HepG2 (cell line): Measurements from ENCODE around the gene RAC3. TPM values are rescaled to one million over a fixed set of nuclear protein-coding genes. Genes with fewer than 3 reads are reported as not detected.

Experiments used
- ATAC-seq: fragments of 200-7000 bp; cut with Tn5 transposase; 3 replicates; pipeline ENCODE4 v1.9.1; 2020; ENCODE audit warnings: mild to moderate bottlenecking, moderate library complexity
- BruUV-seq: library from RNA; stranded (reverse); fragments of 400-500 nt; replicated peaks from 2 replicates; lab custom pipeline; 2021; lab: Mats Ljungman, UMichigan
- CTCF ChIA-PET: fragments of 300-600 bp; formaldehyde crosslinking; extraction: SDS; loops from one replicate; lab custom pipeline; 2021; ENCODE audit warnings: low total read pairs, inconsistent platforms, low intra/inter-chr PET ratio; lab: Yijun Ruan, JAX
- POLR2A ChIA-PET: fragments of 350-600 bp; sonication (Branson Sonifier 250); formaldehyde crosslinking; loops from one replicate; lab custom pipeline; 2020; ENCODE audit warnings: antibody characterized with exemption, inconsistent platforms; lab: Yijun Ruan, JAX
- DNase-seq: peaks from one replicate; pipeline ENCODE4 v3.0.0-alpha.2; 2015; ENCODE audit warnings: low spot score
- FAIRE-seq: peaks from 3 replicates; lab custom pipeline; 2011; peaks lifted over from hg19 to GRCh38; lab: Jason Lieb, UNC
- H2AFZ ChIP-seq: one replicate; pipeline ENCODE4 v1.6.1; 2011; ENCODE audit warnings: low read length, inconsistent platforms
- H3K27ac ChIP-seq: fragments of 300-600 bp; 3 replicates; pipeline ENCODE4 v1.8.0; 2011; ENCODE audit warnings: mixed run types, mild to moderate bottlenecking, mixed read lengths, low read length, inconsistent platforms; ENCODE audit not compliant: insufficient read depth; ENCODE audit errors: extremely low read length
- H3K27me3 ChIP-seq, 2 experiments: fragments of 200-600 bp in 1 of 2; 2 replicates in 1 of 2; 3 replicates in 1 of 2; pipeline versions ENCODE4 v1.6.0 to v1.8.0; 2011; ENCODE audit warnings: low read length in 2 of 2, mild to moderate bottlenecking in 2 of 2, moderate library complexity in 2 of 2, inconsistent platforms in 1 of 2; ENCODE audit not compliant: insufficient read depth in 2 of 2, control insufficient read depth in 1 of 2
- H3K36me3 ChIP-seq, 2 experiments: fragments of 200-600 bp in 1 of 2; replicated peaks in 1 of 2; 2 replicates in 1 of 2; 3 replicates in 1 of 2; pipeline versions ENCODE4 v1.5.1 to v1.8.0; 2011; ENCODE audit warnings: low read length in 2 of 2, inconsistent platforms in 1 of 2; ENCODE audit not compliant: insufficient read depth in 2 of 2, control insufficient read depth in 1 of 2
- H3K4me1 ChIP-seq: 2 replicates; pipeline ENCODE4 v1.5.1; 2012; ENCODE audit warnings: low read length, inconsistent platforms; ENCODE audit not compliant: insufficient read depth
- H3K4me2 ChIP-seq: 2 replicates; pipeline ENCODE4 v1.6.0; 2011; ENCODE audit warnings: low read depth, low read length, inconsistent platforms
- H3K4me3 ChIP-seq, 3 experiments: fragments of 200-600 bp in 1 of 3; sonication (generic), shearing (Covaris generic) in 1 of 3; replicated peaks in 1 of 3; 2 replicates each; pipeline ENCODE4 v1.5.1; 2011 to 2016; ENCODE audit warnings: low read length in 3 of 3, inconsistent platforms in 2 of 3, low read depth in 2 of 3, mild to moderate bottlenecking in 2 of 3, control low read depth in 1 of 3, mixed read lengths in 1 of 3; ENCODE audit not compliant: insufficient read depth in 1 of 3
- H3K79me2 ChIP-seq: one replicate; pipeline ENCODE4 v1.6.1; 2011; ENCODE audit warnings: low read length, inconsistent platforms; ENCODE audit not compliant: insufficient read depth
- H3K9ac ChIP-seq: 2 replicates; pipeline ENCODE4 v1.6.0; 2011; ENCODE audit warnings: mild to moderate bottlenecking, low read depth, low read length, inconsistent platforms; ENCODE audit not compliant: insufficient read depth
- H3K9me3 ChIP-seq: 2 replicates; pipeline ENCODE4 v1.5.1; 2012; ENCODE audit warnings: mild to moderate bottlenecking, low read length
- H4K20me1 ChIP-seq: 2 replicates; pipeline ENCODE4 v1.6.0; 2011; ENCODE audit warnings: inconsistent platforms, mild to moderate bottlenecking, low read length, moderate library complexity; ENCODE audit not compliant: insufficient read depth
- KDM5A ChIP-seq: fragments of 200-600 bp; sonication (generic); IDR thresholded peaks from 2 replicates; pipeline ENCODE4 v1.7.0; 2018; ENCODE audit warnings: antibody characterized with exemption, mild to moderate bottlenecking, low read length, borderline replicate concordance
- SNAPC4 ChIP-seq: sonication (generic); formaldehyde crosslinking; IDR thresholded peaks from 2 replicates; pipeline ENCODE4 v1.4.0; 2020; ENCODE audit warnings: mild to moderate bottlenecking, missing genetic modification reagents
- ZNF205 ChIP-seq: IDR thresholded peaks from 2 replicates; pipeline ENCODE4 v1.6.1; 2018; ENCODE audit warnings: missing biosample characterization, missing genetic modification reagents
- ZNF281 ChIP-seq: sonication (generic); formaldehyde crosslinking; IDR thresholded peaks from 2 replicates; pipeline ENCODE4 v1.4.0; 2020; ENCODE audit warnings: missing genetic modification reagents, borderline replicate concordance
- ZNF563 ChIP-seq: sonication (generic); formaldehyde crosslinking; IDR thresholded peaks from 2 replicates; pipeline ENCODE4 v1.8.0; 2022; ENCODE audit warnings: mild to moderate bottlenecking, moderate library complexity, missing genetic modification reagents
- ZNF792 ChIP-seq: IDR thresholded peaks from 2 replicates; pipeline ENCODE4 v1.6.1; 2016
- WGBS: methylation state at CpG from one replicate; pipeline ENCODE4 v1.1.6; 2017; ENCODE audit warnings: low lambda C conversion rate; 5-methylcytosine and 5-hydroxymethylcytosine counted together
- in situ Hi-C: cut with HindIII; loops from 2 replicates; pipeline ENCODE4 v1.10.0; 2017; ENCODE audit warnings: low pct_unique_long_range_greater_than_20kb; ENCODE audit not compliant: extremely low pct_ligation_motif_present
- intact Hi-C: fragments of 100-400 bp; cut with micrococcal nuclease; formaldehyde crosslinking; loops from one replicate; pipeline ENCODE4 v1.10.0; 2022; ENCODE audit not compliant: unreplicated experiment
- polyA plus RNA-seq, 8 experiments: library from polyadenylated mRNA; depleted of rRNA in 3 of 8; stranded (reverse) in 7 of 8; unstranded in 1 of 8; fragments of >200 nt; fragmentation: Illumina TruSeq in 4 of 8; extraction: Trizol in 4 of 8; gene quantifications; 2 replicates each; pipeline versions ENCODE4 v1.2.1 to v1.2.3, GENCODE V29; 2011 to 2016; ENCODE audit warnings: low read depth in 4 of 8, missing spikeins in 1 of 8, mixed read lengths in 1 of 8; ENCODE audit not compliant: insufficient read depth in 1 of 8
- total RNA-seq, 5 experiments: library from RNA; depleted of rRNA; stranded (reverse); fragments of >200 nt; fragmentation: Illumina TruSeq; extraction: Trizol; gene quantifications; 2 replicates each; pipeline ENCODE4 v1.2.3, GENCODE V29; 2016; ENCODE audit warnings: low read depth in 1 of 5

RAC3 gene
- total and polyA plus RNA-seq, 2 of the 13 experiments (the other 11 are each of a cell fraction or from before 2014, with no cell fraction given), result 10.5 to 21.3 TPM

GRCh38 chr17:82052638-82053059, 21.2 kb downstream of the RAC3 start:
- H3K9me3 ChIP-seq, result no peaks in the 10 kb centered on the region
- H3K36me3 ChIP-seq, result peaks cover 23 to 45% of the 10 kb centered on the region in 2 experiments
- no peaks in the 10 kb centered on the region; a peak in 2 of 5 replicates for H3K27me3 ChIP-seq
- no peak for DNase-seq
- H3K4me1 ChIP-seq, result peaks cover 57% of the 10 kb centered on the region
- in situ Hi-C loops (no loop called here), intact Hi-C loops (loop anchor here (5.0 kb wide), 1 partner anchor 45 kb away; the partner anchor contains the start of gene FASN)
- CTCF ChIA-PET, result no interaction called here
- H4K20me1 ChIP-seq, result no peaks in the 10 kb centered on the region; the same call in 1 of the 2 replicates
- peak overlapping the region; percentile 64 for H3K27ac ChIP-seq
- POLR2A ChIA-PET, result interaction anchor here (0.7 to 3.4 kb wide), 4 partner anchors 9 to 324 kb away, joined by 3 to 33 read pairs (median 3); partner anchors contain the start of gene DCXR
- peaks cover 37% of the 10 kb centered on the region for H3K79me2 ChIP-seq
- WGBS, result 7% methylated on average over 7 of the region's 19 CpGs
- peak overlapping the region; percentile 92 for H3K4me2 ChIP-seq
- BruUV-seq, result no TSS peak
- no peak overlapping the region for H2AFZ ChIP-seq
- H3K9ac ChIP-seq, result peak overlapping the region; percentile 94
- peak overlapping the region; percentile 76 to 99 (median 95) for H3K4me3 ChIP-seq
- no peak for FAIRE-seq
- ATAC-seq, result no peak
- 0 out of 2 replicates have a peak, but pooled peaks have one; percentile 6 for TF ChIP-seq KDM5A
- 0 out of 2 replicates have a peak, but pooled peaks have one; percentile 1 for TF ChIP-seq ZNF563
- TF ChIP-seq ZNF205 (CRISPR knock-in tag), result no peak
- TF ChIP-seq ZNF281 (CRISPR knock-in tag), result no peak
- TF ChIP-seq ZNF792 (CRISPR knock-in tag), result no peak
- 0 out of 2 replicates have a peak, but pooled peaks have one; percentile 55 for TF ChIP-seq SNAPC4 (CRISPR knock-in tag)
